GM23338 (cell line): ENCODE measurements around the gene DNAJC15.

ENCODE experiments used
- CREB1 ChIP-seq: fragments of 250-450 bp; sonication (Bioruptor Pico); IDR thresholded peaks from 2 replicates; pipeline ENCODE4 v1.5.0; 2020; ENCODE audit warnings: low read depth, mild to moderate bottlenecking, moderate library complexity
- EZH2 ChIP-seq: fragments of 200-600 bp; sonication (generic); IDR thresholded peaks from one replicate; pipeline ENCODE4 v1.8.0; 2017; ENCODE audit warnings: antibody characterized with exemption, mild to moderate bottlenecking, low read depth; ENCODE audit not compliant: unreplicated experiment
- EZH2phosphoT487 ChIP-seq: fragments of 200-600 bp; sonication (generic); IDR thresholded peaks from one replicate; pipeline ENCODE4 v1.8.1; 2018; ENCODE audit warnings: antibody characterized with exemption; ENCODE audit not compliant: unreplicated experiment
- POLR2AphosphoS5 ChIP-seq: IDR thresholded peaks from 2 replicates; pipeline ENCODE4 v1.6.1; 2016; ENCODE audit warnings: antibody characterized with exemption, low read depth
- TF ChIP-seq, protein P1 (sequence below), 2 experiments: fragments of 200-600 bp in 1 of 2; sonication (generic) in 1 of 2; conservative IDR thresholded peaks; 2 replicates each; pipeline versions ENCODE4 v1.5.1 to v1.6.1; 2016 to 2017; ENCODE audit warnings: antibody characterized with exemption in 2 of 2, low read depth in 2 of 2, mild to moderate bottlenecking in 2 of 2, moderate library complexity in 1 of 2
- TF ChIP-seq, protein P2 (sequence below): IDR thresholded peaks from one replicate; pipeline ENCODE4 v1.6.1; 2018; ENCODE audit warnings: antibody characterized with exemption; ENCODE audit not compliant: unreplicated experiment
- TF ChIP-seq, protein P3 (sequence below): IDR thresholded peaks from 2 replicates; pipeline ENCODE4 v1.6.1; 2016; ENCODE audit warnings: antibody characterized with exemption

DNA sequence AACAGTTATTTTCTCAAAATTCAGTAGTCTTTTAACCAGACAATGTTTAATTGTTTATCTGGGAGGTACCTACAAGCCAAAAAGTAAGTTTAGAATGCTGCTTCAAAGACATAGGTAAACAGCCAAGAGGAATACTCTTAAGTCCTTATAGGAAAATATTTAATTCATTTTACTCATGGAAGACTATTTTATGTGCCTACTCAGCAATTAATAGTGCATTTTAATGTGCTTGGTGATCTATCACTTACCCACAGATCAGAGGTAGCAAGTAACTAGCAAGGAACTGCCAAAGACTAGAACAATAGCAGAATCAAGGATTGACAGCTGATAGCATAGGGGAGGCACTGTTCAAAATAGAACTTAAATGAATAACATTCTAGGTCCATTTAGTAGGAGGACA, 60.4 kb downstream of the DNAJC15 start:
- TF ChIP-seq, protein P1, sequence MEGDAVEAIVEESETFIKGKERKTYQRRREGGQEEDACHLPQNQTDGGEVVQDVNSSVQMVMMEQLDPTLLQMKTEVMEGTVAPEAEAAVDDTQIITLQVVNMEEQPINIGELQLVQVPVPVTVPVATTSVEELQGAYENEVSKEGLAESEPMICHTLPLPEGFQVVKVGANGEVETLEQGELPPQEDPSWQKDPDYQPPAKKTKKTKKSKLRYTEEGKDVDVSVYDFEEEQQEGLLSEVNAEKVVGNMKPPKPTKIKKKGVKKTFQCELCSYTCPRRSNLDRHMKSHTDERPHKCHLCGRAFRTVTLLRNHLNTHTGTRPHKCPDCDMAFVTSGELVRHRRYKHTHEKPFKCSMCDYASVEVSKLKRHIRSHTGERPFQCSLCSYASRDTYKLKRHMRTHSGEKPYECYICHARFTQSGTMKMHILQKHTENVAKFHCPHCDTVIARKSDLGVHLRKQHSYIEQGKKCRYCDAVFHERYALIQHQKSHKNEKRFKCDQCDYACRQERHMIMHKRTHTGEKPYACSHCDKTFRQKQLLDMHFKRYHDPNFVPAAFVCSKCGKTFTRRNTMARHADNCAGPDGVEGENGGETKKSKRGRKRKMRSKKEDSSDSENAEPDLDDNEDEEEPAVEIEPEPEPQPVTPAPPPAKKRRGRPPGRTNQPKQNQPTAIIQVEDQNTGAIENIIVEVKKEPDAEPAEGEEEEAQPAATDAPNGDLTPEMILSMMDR (conservative IDR thresholded peaks at IDR 0.05; ENCODE audit: low read depth in 2 of 2): no peak
- no peak for TF ChIP-seq EZH2phosphoT487
- no peak for TF ChIP-seq POLR2AphosphoS5
- TF ChIP-seq EZH2: no peak
- no peak for TF ChIP-seq CREB1 (CRISPR knock-in tag)
- TF ChIP-seq, protein P2, sequence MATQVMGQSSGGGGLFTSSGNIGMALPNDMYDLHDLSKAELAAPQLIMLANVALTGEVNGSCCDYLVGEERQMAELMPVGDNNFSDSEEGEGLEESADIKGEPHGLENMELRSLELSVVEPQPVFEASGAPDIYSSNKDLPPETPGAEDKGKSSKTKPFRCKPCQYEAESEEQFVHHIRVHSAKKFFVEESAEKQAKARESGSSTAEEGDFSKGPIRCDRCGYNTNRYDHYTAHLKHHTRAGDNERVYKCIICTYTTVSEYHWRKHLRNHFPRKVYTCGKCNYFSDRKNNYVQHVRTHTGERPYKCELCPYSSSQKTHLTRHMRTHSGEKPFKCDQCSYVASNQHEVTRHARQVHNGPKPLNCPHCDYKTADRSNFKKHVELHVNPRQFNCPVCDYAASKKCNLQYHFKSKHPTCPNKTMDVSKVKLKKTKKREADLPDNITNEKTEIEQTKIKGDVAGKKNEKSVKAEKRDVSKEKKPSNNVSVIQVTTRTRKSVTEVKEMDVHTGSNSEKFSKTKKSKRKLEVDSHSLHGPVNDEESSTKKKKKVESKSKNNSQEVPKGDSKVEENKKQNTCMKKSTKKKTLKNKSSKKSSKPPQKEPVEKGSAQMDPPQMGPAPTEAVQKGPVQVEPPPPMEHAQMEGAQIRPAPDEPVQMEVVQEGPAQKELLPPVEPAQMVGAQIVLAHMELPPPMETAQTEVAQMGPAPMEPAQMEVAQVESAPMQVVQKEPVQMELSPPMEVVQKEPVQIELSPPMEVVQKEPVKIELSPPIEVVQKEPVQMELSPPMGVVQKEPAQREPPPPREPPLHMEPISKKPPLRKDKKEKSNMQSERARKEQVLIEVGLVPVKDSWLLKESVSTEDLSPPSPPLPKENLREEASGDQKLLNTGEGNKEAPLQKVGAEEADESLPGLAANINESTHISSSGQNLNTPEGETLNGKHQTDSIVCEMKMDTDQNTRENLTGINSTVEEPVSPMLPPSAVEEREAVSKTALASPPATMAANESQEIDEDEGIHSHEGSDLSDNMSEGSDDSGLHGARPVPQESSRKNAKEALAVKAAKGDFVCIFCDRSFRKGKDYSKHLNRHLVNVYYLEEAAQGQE: no peak
- TF ChIP-seq, protein P3, sequence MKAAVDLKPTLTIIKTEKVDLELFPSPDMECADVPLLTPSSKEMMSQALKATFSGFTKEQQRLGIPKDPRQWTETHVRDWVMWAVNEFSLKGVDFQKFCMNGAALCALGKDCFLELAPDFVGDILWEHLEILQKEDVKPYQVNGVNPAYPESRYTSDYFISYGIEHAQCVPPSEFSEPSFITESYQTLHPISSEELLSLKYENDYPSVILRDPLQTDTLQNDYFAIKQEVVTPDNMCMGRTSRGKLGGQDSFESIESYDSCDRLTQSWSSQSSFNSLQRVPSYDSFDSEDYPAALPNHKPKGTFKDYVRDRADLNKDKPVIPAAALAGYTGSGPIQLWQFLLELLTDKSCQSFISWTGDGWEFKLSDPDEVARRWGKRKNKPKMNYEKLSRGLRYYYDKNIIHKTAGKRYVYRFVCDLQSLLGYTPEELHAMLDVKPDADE: no peak
